ENCODE results near the gene CARD9.

CARD9 gene

DNA sequence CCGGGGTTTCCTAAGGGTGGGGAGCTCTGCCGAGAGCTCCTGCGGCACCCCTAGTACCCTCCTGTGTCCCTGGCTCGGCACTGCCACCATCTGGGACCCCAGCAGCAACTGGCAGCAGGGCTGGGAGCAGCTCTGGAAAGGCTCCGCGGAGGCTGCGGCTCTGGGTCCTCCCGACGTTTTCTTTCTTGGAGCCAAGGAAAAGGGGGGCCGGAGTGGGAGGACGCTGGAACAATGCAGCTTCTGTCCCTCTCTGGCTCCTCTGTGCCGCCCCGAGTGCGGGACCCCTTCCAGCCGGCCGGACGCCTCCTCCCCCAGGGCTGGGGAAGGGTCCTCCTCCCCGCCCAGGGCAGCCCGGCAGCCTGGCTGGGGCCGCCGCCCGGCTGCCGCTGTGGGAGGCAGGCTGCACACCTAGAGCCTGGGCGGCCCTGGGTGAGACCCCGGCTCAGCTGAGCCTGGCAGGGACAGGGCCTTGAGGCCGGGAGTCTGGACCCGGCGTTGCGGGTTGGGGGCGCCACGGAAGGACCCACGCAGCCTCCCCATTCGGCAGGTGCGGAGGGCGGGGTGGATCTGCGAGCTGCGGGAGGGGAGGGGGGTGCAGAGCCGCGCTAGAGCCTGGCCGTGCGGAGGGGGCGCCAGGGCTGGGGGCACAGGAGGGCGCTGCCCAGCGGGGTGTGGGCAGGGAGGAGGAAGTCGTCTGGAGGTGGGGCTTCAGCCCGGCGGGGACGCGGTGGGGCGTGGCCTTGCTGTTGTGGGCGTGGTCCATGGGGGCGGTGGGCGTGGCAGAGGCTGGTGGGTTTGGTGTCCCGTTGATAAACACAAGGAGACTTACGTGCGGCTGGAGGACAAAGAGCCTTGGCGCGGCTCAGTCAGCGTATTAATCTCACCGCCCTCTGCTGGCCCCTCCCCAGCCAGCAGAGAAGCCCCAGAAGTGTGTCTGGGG, 31.0 kb downstream of the CARD9 start:
- DNase-seq: peak; percentile 81
- in situ Hi-C loops (cut with MboI; ENCODE audit: low pct_unique_long_range_greater_than_20kb, low sequenced_read_pairs): no loop called here

DNA sequence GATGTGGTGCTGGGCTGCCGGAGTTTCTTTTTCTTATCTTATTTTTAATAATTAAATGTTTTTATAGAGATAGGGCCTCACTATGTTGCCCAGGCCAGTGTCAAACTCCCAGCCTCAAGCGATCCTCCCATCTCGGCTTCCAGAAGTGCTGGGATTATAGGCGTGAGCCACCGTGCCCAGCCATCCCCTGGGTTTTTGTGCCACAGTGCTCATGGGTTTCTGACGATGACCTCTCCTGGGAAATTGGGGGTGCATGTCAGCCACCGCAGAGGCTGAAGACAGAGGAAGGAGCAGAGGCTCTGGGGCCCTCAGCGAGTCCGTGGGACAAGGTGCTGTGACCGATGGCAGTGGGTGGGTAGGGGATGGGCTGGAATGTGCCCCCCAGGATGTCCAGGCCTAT, 31.7 kb downstream of the CARD9 start:
- in situ Hi-C loops (cut with MboI; ENCODE audit: low pct_unique_long_range_greater_than_20kb, low sequenced_read_pairs): no loop called here

DNA sequence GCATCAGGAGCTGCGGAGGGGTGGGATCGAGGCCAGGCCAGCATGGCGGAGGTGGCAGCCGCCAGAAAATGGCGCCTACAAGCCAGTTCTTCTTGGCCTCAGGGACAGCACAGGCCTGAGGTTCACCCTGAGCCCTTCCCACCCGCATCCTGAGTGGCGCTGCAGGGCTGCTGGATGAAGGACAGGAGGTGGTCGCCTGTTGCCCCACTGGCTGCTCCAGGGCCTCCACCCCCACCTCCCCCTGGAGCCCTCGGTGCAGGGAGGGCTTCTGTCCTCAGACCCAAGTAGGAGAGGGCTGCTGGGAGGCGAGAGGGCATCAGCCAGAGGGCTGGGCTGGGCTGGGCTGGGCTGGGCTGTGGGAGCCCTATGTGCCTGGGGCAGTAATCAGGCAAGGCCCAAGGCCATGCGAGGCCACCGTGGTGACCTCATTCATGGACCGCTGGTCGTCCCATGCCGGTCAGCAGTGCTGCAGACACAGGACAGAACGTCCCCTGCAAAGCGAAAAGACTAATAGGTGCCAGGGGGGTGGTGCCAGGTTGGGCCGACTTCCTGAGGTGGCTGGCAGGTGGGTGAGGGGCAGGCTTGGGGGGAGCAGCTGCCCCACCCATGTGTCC, 32.3 kb downstream of the CARD9 start:
- DNase-seq: no peak
- in situ Hi-C loops (cut with MboI; ENCODE audit: low pct_unique_long_range_greater_than_20kb, low sequenced_read_pairs): no loop called here

More for the DNA sequence above, 31.7 kb downstream of the CARD9 start:
- DNase-seq: no peak

DNA sequence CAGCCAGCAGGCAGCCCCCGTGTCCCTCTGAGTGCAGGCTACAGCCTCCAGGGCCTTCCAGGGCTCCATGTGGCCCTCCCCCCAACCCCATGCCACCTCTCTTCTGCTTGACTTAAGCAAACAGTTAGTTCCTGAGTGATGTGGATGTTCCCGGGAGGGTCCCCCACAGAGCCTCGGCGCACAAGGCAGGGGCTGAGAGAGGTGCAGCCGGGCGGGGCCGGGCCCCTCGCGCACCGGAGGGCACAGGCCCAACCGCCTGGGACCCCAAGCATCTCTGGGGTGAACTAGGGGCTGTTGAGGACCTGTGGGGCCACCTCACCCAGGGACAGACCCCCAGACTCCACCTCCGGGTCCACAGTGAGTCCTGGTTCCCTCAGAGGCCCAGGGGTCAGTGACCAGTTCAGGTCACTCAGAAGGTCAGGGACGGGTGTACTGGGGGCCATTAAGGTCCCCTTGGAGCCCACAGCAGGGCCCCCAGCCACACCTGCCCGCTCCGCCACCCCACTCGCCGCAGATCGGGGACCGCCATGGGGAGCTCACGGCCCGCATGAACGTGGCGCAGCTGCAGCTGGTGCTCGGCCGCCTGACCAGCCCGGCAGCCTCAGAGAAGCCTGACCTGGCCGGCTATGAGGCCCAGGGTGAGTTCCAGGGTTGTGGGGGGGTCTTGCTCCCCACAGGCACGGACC, 33.0 kb downstream of the CARD9 start:
- DNase-seq: no peak
- in situ Hi-C loops (cut with MboI; ENCODE audit: low pct_unique_long_range_greater_than_20kb, low sequenced_read_pairs): no loop called here

DNA sequence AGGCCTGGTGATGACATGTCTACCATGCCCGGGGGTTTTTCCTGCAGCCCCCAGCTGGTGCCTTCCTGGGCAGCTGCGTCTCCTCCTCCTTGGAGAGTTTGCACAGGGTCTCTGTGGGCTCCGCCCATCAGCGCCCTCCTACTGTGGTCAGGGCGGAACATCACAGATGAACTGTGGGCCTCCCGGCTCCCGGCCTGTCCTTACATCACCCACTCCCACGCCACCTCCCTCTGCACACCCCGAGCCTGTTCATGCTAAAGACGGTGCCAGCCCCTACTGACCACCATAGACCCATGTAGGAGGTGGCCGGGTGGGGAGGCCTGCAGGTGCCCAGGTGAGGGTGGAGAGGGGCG, 33.5 kb downstream of the CARD9 start:
- in situ Hi-C loops (cut with MboI; ENCODE audit: low pct_unique_long_range_greater_than_20kb, low sequenced_read_pairs): no loop called here
- DNase-seq: no peak

DNA sequence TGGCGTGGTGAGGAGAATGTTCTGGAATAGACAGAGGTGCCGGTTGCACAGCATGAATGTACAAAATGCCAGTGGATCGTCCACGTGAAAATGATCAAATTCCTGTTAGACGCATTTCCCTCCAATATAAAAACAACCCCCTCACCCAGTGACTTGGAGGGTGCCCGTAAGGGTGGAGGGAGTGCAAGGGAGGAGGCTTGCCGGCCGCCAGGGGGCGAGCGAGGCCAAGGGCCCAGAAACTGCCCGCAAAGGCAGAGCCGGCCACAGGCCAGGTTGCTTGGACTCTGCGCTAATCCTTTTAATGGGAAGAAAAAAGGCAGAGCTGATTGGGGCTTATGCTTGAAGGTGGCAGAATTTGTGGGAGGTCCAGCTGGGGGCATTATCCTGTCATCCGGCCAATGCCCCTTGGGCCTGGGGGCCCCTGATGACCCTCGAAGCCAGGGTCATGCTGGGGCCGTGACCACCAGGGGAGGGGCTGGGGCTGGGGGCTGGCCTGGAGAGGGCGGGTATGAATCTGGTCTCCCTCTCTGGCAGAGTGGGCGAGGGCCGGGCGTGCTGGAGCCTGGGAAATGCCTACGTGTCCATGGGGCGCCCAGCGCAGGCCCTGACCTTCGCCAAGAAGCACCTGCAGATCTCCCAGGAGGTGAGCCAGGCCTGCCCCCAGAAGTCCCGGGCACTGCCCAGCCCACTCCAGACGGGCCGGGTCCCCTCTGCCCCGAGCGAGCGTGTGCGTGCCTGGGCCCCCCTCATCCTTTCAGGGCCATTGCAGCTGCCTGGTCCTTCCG, 34.1 kb downstream of the CARD9 start:
- in situ Hi-C loops (cut with MboI; ENCODE audit: low pct_unique_long_range_greater_than_20kb, low sequenced_read_pairs): no loop called here
- DNase-seq: peak; percentile 61

DNA sequence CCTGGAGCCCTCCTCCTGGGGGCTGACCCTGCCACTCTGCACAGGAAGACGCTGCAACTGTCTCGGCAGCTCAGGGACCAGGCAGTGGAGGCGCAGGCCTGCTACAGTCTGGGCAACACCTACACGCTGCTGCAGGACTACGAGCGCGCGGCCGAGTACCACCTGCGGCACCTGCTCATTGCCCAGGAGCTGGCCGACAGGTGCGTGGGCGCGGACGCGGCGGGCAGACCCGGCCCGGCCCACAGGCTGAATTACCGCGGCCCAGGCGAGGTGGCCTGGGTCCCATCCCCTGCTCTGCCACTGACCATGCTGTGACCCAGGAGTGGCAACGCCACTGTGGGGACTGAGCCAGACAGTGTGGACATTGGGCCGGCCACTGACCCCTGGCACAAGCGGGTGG, 35.0 kb downstream of the CARD9 start:
- in situ Hi-C loops (cut with MboI; ENCODE audit: low pct_unique_long_range_greater_than_20kb, low sequenced_read_pairs): no loop called here

DNA sequence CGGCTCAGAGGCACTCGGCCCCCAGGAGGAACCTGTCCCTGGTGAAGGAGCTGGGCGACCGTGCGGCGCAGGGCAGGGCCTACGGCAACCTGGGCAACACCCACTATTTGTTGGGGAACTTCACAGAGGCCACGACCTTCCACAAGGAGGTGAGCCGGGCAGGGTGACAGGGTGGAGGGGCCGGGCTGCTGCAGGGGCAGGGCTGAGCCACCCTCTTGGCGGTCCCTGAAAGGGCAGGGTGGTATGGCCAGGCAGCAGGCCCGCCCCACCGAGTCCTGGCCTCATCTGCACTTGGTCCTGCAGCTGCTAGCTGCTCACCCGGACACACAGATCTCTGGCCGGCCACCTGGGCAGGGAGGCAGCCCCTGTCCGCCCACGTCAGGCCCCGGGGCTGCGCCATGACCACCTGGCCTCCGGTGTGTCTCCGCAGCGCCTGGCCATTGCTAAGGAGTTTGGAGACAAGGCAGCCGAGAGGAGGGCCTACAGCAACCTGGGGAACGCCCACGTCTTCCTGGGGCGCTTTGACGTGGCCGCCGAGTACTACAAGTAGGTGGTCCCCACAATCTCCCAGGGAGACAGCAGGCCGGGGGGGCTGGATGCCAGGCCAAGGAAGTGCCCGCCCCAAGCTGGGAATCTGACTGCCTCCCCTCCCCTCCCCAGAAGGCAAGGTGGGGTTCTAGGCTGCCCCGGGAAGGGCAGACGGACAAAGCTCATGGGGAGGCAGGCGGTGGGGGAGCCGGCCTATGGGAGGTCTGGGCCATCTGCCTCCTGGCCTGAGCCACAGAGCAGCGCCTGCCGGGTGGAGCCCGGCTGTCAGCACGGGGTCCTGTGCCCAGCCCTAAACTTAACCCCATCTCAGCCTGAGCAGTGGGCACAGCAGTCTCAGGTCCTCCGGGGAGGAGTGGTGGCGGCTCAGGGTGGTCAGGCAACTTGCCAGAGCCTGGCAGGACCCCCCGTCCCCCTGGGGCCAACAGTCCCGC, 35.8 kb downstream of the CARD9 start:
- in situ Hi-C loops (cut with MboI; ENCODE audit: low pct_unique_long_range_greater_than_20kb, low sequenced_read_pairs): no loop called here
- DNase-seq: no peak

More for the DNA sequence above, 35.0 kb downstream of the CARD9 start:
- no peak for DNase-seq

DNA sequence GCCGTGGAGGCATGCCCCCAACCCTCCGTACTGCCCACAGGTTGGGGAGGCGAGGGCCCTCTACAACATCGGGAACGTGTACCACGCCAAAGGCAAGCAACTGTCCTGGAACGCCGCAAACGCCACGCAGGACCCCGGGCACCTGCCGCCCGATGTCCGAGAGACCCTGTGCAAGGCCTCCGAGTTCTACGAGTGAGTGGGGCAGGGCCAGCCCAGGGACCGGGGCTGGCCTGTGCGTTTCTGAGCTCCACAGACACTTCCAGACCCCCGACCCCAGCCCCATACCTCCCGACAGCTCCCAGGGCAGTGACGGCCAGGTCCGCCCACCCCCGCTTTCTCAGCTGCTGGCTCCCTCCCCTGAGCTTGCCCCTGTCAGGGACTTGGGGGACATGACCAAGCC, 36.6 kb downstream of the CARD9 start:
- DNase-seq: no peak
- in situ Hi-C loops (cut with MboI; ENCODE audit: low pct_unique_long_range_greater_than_20kb, low sequenced_read_pairs): no loop called here

DNA sequence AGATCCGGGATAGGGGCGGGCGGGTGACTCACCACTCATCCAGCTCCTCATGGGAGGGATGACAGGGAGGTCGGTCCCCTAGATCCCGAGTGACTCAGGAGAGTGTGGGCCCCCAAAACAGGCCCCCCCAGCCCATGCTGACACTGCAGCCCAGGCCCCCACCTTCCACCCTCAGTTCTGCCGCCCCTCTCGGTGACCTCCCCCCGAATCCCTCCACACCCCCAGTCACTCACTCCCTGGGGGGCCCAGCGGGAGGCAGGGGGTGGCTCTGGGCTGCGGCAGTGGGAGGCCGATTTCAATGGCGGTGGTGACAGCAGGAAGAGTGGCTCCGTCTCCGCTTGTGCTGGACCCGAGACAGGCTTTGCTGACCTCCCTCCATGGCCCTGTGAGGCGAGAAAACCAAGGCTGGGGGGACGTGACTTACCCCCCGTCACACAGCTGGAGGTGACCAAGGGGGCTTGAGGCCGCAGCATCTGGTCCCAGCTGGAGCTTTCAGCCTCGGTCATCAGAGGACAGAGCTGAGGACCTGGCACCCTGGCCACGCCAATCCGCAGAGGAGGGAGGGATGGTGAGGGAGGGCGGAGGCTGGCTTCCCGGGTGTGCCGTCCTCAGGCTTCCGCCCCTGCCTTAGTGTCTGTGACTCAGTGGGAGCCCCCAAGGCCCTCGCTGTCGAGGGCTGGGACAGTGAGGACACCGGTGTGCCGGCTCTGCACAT, 37.2 kb downstream of the CARD9 start:
- in situ Hi-C loops (cut with MboI; ENCODE audit: low pct_unique_long_range_greater_than_20kb, low sequenced_read_pairs): no loop called here
- DNase-seq: no peak

DNA sequence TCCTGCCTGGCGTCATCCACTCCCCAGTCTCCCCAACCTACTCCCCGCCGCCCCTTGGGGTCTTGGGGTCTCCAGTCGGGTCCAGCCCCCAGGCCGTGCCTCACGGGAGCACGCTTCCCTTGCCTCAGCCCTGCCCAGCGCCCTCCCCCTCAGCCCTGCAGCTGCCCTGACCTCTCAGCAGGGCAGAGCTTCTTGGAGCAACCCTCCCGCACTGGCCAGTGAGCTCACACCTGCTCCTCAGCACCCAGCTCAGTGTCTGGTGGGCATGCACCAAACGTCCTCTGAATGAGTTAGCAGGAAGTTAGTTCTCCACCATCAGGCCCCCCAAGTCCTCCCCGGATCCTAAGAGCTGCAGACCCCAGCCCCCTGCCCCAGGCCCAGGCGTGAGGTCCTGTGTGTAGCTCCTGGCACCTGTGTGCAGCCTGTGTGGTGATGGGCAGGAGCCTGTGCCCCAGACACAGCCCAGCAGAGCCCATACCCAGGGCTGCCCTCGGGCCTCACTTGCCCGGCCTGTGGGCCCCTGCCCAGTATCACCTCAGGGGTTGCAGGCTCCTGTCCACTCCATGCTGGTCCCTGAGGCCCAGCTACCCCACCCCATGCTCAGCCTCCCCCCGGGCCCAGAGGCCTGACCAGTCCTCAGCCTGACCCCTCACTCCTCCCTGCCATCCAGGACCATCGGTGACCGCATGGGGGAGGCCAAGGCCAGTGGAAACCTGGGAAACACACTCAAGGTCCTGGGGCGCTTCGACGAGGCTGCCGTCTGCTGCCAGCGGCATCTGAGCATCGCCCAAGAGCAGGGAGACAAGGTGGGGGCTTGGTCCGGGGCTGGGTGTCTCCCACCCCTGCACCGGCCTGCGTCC, 37.9 kb downstream of the CARD9 start:
- DNase-seq: no peak
- in situ Hi-C loops (cut with MboI; ENCODE audit: low pct_unique_long_range_greater_than_20kb, low sequenced_read_pairs): no loop called here

DNA sequence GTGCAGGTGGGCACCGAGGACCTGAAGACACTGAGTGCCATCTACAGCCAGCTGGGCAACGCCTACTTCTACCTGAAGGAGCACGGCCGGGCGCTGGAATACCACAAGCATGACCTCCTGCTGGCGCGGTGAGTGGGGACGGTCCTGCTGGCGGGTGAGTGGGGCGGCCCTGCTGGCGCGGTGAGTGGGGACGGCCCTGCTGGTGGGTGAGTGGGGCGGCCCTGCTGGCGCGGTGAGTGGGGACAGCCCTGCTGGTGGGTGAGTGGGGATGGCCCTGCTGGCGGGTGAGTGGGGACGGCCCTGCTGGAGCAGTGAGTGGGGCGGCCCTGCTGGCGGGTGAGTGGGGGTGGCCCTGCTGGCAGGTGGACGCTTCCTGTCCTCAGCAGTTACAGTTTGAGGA, 38.9 kb downstream of the CARD9 start:
- DNase-seq: no peak
- in situ Hi-C loops (cut with MboI; ENCODE audit: low pct_unique_long_range_greater_than_20kb, low sequenced_read_pairs): no loop called here

DNA sequence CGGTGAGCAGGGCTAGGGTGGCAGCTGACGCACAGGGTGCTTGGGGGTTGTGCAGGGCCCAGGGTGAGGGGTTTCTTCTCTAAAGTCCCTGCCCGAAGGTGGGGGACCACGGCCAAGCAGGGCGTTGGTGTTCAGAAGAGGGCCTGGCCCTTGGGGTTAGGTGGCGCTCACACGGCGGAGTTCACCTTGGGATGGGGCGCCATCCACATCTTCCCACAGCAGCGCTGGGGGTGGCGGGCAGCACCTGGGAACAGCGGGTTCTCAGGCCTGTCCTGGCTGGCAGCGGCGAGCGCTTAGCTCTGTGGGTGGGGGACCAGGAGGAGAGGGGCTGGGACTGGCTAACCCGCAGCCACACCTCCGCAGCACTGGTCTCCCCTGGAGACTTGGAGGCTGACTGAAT, 40.0 kb downstream of the CARD9 start:
- DNase-seq: no peak
- in situ Hi-C loops (cut with MboI; ENCODE audit: low pct_unique_long_range_greater_than_20kb, low sequenced_read_pairs): no loop called here

DNA sequence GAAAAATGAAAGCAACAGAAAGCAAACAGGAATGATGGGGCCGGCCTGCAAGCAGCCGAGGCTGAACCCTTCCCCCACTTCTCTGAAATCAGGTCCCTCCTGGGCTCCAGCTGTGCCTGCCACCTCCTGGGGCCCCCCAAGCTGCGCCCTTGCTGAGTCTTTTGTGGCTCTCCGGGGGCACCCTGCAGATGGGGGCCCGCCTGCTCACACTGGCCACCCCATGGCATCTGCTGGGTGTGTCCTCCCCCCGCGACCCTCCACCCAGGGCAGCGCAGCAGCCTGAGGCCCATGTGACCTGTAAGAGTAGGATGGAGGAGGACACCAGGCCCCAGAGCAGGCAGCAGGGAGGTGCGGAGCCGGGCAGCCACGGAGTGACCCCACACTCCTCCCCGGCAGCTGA, 40.4 kb downstream of the CARD9 start:
- in situ Hi-C loops (cut with MboI; ENCODE audit: low pct_unique_long_range_greater_than_20kb, low sequenced_read_pairs): no loop called here

DNA sequence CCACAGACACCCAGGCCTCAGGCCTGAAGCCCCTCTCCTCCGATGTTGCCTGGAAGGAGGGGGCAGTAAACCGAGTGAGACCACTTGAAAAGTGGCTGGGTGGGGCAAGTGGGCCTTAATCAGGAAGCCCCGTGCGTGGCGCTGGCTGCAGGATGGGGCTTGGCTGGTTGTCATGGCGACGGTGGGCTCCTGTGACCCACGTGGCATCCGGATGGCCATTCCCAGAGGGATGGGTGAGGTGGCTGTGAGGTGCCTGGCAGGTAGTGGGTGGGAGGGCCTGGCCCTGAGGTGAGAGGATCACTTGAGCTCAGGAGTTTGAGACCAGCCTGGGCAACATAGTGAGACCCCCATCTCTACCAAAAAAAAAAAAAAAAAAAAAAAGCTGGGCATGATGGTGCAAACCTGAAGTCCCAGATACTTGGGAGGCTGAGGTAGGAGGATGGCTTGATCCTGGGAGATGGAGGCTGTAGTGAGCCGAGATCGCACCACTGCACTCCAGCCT, 40.9 kb downstream of the CARD9 start:
- DNase-seq: no peak
- in situ Hi-C loops (cut with MboI; ENCODE audit: low pct_unique_long_range_greater_than_20kb, low sequenced_read_pairs): no loop called here

More for the DNA sequence above, 40.4 kb downstream of the CARD9 start:
- no peak for DNase-seq

DNA sequence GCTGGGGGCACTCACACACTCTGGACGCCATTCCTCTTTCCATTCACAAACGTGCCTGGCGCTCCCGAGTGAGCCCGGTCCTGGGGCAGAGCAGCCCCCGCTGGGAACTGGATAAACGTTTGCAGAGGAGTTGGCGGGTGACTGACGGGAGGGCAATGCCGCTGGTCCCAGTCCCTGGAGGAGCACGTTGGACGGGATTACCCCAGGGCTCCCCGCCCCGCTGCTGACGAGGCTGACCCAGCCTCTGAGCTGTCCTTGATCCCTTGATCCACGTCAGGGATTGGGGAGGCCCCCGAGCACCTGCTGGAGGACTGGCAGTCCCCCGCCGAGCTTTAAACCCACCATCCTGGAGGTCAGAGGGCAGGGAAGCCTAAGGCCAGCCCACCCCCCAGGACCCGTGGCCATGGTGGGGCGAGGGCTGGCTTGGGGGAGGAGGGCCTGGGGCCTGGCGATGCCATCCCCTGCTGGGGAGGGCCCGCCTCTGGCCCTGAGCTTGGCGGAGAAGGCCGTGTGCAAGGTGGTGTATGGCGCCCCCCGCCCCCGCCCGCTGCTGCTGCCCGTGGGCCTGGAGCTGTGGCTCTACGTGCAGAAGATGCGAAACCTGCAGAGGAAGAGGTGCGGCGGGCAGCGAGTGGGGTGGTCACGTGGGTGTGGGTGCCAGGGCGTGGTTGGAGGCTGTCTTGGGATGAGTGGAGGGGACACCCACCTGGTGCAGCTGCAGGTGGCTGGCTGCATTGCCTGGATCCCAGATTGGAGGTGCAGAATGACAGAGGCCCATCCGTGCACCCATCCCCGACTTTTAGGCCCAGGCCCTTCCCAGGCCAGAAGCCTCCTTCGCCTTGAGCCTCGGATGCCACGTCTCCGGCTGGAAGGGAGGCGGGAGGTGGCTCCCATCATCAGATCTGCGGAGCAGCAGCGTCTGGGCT, 41.6 kb downstream of the CARD9 start:
- no peak for DNase-seq
- in situ Hi-C loops (cut with MboI; ENCODE audit: low pct_unique_long_range_greater_than_20kb, low sequenced_read_pairs): no loop called here
